Mucosa of descending colon (tissue), 3 donors: ENCODE data around the gene SYNM. TPM values are rescaled to one million over a fixed set of nuclear protein-coding genes. Genes with fewer than 3 reads are reported as not detected.

Experiments
- ATAC-seq: fragments of 200-7000 bp; cut with Tn5 transposase; one replicate; pipeline ENCODE4 v1.9.1; 2020; ENCODE audit warnings: mild to moderate bottlenecking, moderate library complexity
- DNase-seq, 3 donors: peaks; one replicate each; pipeline ENCODE4 v3.0.0-alpha.2; 2020
- H3K36me3 ChIP-seq: fragments of 200-600 bp; one replicate; pipeline ENCODE4 v1.8.0; 2021; ENCODE audit warnings: low read depth, mild to moderate bottlenecking
- H3K4me1 ChIP-seq: fragments of 200-600 bp; one replicate; pipeline ENCODE4 v1.8.0; 2021; ENCODE audit warnings: low read depth, mild to moderate bottlenecking
- H3K4me3 ChIP-seq: fragments of 200-600 bp; one replicate; pipeline ENCODE4 v1.8.0; 2021; ENCODE audit warnings: mild to moderate bottlenecking
- H3K9me3 ChIP-seq: fragments of 200-600 bp; one replicate; pipeline ENCODE4 v1.8.0; 2021; ENCODE audit warnings: mild to moderate bottlenecking
- intact Hi-C, 2 donors: fragments of 100-400 bp; cut with DNase I in 1 of 2; cut with micrococcal nuclease in 1 of 2; formaldehyde crosslinking; loops; one replicate each; pipeline versions ENCODE4 v1.11.0 to v1.11.1; 2022; cut with DNase I, micrococcal nuclease
- total RNA-seq, 3 donors: library from RNA; stranded (reverse); fragmentation: NEBNext Ultra II Directional in 2 of 3; extraction: Animal tissue kit (Norgen Biotek cat#: 25700) in 2 of 3; gene quantifications; one replicate each; pipeline versions ENCODE4 v1.2.1 to v1.2.4, GENCODE V29; 2021 to 2023
- TF ChIP-seq, protein P1 (sequence below): fragments of 200-600 bp; IDR thresholded peaks from one replicate; pipeline ENCODE4 v1.8.0; 2022; ENCODE audit warnings: antibody characterized with exemption, mild to moderate bottlenecking
- donor health status: DM: no; HTN: no; CAD: no; lungs with moderate emphysema.
- donor health status: DM: no; HTN: no; CAD: no.
- donor health status: DM: no; HTN: yes; CAD: no.

The SYNM gene
- total RNA-seq, 3 donors from 2014 or later, result 10.9 to 777 (median 37.0) TPM

DNA sequence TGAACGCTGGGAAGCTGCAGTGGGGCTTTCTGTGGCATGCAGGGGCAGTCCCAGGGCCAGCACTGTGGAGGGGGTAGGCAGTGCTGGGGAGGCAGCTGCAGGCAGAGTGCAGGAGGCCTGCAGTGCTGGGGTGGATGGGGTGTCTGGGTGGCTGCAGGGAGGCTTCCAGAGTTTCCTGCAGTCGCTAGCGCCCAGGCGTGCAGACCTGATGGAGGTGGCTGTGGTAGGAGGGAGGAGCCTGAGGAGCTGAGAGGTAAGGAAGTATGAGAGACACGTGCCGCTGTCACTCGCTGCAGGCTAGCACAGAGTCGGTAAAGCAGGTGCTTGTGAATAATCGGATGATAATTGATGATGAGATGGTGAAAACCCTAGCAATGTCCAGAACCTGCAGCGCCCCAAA, 16.3 kb downstream of the SYNM start:
- Histone ChIP-seq H3K4me3 (no peak overlapping the region), H3K9me3 (no peaks in the 10 kb centered on the region), H3K36me3 (no peaks in the 10 kb centered on the region), H3K4me1 (peaks cover 14% of the 10 kb centered on the region)
- DNase-seq (no peak), ATAC-seq (no peak)
- TF ChIP-seq, protein P1, sequence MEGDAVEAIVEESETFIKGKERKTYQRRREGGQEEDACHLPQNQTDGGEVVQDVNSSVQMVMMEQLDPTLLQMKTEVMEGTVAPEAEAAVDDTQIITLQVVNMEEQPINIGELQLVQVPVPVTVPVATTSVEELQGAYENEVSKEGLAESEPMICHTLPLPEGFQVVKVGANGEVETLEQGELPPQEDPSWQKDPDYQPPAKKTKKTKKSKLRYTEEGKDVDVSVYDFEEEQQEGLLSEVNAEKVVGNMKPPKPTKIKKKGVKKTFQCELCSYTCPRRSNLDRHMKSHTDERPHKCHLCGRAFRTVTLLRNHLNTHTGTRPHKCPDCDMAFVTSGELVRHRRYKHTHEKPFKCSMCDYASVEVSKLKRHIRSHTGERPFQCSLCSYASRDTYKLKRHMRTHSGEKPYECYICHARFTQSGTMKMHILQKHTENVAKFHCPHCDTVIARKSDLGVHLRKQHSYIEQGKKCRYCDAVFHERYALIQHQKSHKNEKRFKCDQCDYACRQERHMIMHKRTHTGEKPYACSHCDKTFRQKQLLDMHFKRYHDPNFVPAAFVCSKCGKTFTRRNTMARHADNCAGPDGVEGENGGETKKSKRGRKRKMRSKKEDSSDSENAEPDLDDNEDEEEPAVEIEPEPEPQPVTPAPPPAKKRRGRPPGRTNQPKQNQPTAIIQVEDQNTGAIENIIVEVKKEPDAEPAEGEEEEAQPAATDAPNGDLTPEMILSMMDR, result no peak
- intact Hi-C loops, result no loop called here

DNA sequence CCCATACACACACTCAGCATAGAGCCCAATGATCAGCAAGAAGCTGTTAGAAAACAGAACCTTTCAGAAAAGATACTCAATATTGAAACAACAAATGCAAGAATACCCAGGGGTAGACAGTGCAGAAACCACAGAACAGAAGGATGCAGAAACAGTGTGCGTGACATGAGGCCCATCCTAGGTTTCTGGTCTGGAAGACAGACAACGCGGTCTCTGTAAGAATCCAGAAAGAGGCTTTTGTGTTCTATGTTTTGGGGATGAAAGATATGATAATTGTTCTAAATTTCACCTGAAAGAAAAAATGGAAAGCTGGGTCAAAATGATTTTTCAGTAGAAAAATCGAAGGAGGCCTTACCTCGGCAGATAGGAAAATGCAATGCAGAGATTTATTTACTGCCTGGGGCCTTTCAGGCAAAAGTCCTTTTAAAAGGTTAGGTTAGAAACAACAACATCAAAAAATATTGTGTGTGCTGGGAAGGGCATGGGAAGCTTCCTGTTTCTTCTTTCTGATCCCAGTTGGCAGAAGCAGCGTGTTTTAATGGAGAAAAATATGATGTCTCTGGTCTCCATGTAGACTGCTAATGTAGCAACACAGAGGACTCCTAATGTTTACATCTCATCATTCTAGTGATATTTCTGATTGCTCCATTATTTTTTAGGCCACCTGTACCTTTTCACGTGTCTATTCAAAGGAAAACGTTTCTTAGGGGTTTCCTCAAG, 17.0 kb downstream of the SYNM start:
- Histone ChIP-seq H3K4me3 (no peak overlapping the region), H3K4me1 (peaks cover 14% of the 10 kb centered on the region), H3K36me3 (no peaks in the 10 kb centered on the region), H3K9me3 (no peaks in the 10 kb centered on the region)
- TF ChIP-seq, protein P1, result no peak
- DNase-seq, result no peak
- ATAC-seq, result no peak
- intact Hi-C loops, result no loop called here

DNA sequence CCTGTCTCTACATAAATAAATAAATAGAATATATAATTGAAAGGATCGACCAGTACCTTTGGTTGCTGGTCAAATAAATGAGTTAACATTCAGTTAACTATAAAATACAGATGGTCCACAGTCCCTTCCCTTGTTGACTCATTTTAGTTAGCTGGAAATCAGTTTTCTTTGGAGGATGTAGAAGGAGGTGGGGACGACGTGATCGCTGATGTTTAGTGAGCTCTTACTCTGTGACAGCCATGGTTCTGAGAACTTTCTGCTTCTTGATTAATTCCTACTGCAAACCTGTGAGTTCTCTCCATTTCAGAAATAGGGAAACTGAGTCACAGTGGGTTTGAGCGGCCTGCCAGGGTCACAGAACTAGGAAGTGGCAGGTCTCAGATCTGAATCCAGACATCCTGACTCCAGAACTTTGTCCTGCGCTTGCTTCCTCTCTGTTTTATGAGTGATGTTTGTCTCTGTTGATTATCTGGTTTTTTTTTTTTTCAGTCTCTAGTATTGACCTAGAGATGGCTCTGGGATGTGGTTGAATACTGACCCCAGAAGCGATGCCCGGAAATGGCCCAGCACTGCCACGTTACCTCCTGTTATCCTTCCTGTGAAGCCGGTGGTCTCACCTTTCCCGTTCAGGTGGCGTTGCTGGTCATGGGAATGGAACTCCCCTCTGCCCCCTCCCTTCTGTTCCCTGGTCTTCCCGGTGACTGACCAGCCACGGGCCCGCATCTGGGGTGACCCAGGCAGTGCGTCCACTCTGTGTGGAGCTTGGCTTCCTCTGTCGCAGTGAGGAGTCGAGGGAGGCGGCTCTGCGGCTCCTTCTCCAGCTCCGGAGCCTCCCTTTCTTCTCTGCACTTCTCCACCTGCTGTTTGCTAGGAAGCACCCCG, 18.2 kb downstream of the SYNM start:
- H3K4me3 ChIP-seq, result no peak overlapping the region
- ATAC-seq, result no peak
- intact Hi-C loops, result no loop called here
- no peaks in the 10 kb centered on the region for H3K36me3 ChIP-seq
- TF ChIP-seq, protein P1, result no peak
- no peaks in the 10 kb centered on the region for H3K9me3 ChIP-seq
- peaks cover 14% of the 10 kb centered on the region for H3K4me1 ChIP-seq
- DNase-seq, result no peak

DNA sequence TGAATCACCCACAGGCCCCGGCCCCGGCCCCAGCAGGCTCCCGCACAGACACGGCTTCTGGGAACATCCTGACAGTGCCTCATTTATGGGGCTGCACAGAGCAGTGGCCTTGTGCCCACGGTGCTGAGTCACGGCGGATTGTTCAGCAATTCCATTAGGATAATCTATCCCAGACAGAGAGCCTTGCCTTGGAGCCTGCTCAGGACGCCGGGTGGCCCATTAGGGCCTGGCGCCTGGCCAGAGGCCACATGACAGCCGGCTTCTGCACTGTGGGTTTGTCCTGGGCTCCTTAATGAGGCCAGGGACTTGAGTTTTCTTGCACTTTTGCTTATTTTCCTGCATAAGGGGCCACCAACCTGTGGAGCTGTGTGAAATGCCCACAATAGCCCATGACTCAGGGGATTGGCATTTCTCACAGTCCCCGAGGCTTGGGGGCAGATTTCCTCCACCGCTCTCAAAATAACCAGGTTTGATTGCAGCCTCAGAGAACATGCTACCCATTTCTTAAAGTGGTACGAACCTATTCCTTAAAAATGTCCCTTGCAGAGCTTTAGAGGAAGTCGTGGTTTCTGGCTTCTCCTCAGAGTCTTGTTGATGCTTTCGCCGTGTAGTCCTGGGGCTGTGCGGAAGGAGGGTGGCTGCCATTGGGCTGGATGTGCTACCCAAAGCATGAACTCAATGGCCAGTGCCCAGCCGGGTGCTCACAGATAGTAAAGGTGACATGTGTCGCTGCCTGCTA, 19.0 kb downstream of the SYNM start:
- Histone ChIP-seq H3K9me3 (no peaks in the 10 kb centered on the region), H3K36me3 (no peaks in the 10 kb centered on the region), H3K4me3 (no peak overlapping the region), H3K4me1 (peaks cover 14% of the 10 kb centered on the region)
- intact Hi-C loops, result no loop called here
- TF ChIP-seq, protein P1, result no peak
- peak; percentile 92 for ATAC-seq
- DNase-seq, result peak; percentile 78 to 84 (median 82)

DNA sequence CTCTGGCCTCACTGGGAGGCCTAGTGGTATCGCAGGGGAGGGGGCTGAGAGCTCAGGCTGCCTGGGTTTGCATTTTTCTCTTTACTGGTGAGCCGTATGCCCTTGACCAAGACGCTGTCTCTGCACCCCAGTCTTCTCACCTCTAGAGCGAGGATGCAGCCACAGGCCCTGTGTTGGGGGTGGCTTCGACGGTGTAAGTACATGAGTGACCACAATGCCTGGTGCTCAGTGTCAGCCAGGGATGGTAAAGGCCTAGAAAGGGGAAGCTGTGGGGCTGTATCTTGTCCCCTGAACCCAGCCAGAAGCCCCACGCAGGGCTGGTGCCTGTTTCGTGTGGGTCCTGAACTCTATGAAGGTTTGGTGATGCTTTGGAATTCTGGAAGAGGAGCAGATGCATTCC, 19.8 kb downstream of the SYNM start:
- Histone ChIP-seq H3K4me1 (peaks cover 14% of the 10 kb centered on the region), H3K9me3 (no peaks in the 10 kb centered on the region), H3K36me3 (no peaks in the 10 kb centered on the region), H3K4me3 (no peak overlapping the region)
- intact Hi-C loops, result no loop called here
- ATAC-seq, result no peak
- no peak for DNase-seq
- TF ChIP-seq, protein P1, result no peak
